Fibroblast of skin of left biceps (primary cell): ENCODE results near the gene LDLRAD2.

Source experiments
- DNase-seq, 2 experiments: peaks; one replicate each; pipeline ENCODE4 v3.0.0-alpha.2; 2013; ENCODE audit warnings: low read depth in 2 of 2

Gene LDLRAD2

DNA sequence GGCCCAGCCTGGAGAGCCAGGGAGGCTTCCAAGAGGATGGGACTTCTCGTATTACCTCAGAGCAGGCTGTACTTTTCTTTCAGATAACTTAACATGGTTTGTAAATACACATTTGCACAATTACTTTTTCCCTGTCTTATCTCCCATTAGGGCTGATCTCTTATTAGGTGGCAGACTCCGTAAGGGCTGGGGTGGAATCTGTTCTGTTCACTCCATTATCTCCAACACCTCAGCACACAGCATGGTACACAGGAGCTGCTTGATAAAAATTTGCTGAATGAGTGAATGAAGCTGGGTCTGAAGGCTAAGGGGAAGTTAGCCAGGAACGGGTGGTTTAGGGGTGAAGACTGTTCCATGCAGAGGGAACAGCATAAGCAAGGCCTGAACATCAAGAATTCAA lies 48.9 kb downstream of the LDLRAD2 start:
- no peak for DNase-seq

DNA sequence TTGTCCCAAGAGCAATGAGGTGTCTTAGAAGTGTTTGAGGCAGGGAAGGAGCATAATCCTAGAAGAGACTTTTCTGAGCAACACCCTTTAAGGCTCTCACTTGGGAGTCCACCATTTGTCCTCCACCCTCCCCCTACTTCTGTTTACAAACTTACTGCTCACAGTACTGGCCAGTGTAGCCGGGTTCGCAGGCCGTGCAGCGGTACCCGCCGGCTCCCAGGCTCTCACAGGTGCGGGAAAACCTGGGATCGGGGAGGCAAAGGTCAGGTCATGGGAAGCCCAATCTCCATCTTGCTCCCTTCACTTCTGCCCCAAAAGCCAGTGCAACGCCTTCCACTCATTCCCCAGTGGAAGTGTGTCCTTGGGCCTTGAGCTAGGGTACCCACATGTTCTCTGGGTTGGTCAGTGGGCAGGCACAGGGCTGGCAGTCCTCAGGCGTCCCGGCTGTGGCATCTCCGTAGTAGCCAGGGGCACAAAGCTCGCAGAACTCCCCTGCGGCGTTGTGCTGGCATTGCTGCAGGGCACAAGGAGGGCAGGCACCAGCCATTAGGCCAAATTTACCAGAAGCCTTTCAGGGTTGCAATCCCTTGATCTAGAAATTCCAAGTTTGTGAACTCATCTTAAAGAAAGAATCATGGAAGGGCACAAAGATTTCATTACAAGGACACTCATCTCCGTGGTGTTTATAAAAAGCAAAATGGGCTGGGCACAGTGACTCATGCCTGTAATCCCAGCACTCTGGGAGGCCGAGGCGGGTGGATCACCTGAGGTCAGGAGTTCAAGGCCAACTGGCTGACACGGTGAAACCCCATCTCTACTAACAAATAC lies 49.8 kb downstream of the LDLRAD2 start:
- DNase-seq: no peak

DNA sequence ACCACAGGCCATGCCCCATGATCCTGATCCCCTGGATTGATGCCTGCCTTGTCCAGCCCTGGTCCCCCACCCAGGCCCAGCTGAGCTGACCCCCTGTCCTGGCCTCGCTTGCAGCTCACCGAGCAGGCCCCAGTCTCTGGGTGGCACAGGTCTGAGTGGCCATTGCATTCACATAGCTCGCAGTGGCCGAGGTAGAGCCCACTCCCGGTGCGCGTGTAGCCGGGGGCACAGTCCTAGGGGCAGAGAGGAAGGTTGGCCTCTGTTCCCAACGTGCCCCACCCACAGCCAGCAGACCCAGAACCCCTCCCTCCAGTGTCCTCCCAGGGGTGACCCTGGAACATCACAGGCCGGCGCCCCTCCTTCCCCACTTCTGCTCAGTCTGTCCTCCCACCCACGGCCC lies 51.9 kb downstream of the LDLRAD2 start:
- DNase-seq: no peak

- DNase-seq: no peak
These were observed 52.7 kb downstream of the LDLRAD2 start for GRCh38 chr1:21864730-21865129.

GRCh38 chr1:21865609-21865942 lies 53.5 kb downstream of the LDLRAD2 start:
- no peak for DNase-seq

GRCh38 chr1:21865943-21866706 lies 54.1 kb downstream of the LDLRAD2 start:
- no peak for DNase-seq

GRCh38 chr1:21866707-21867043 lies 54.6 kb downstream of the LDLRAD2 start:
- no peak for DNase-seq

DNA sequence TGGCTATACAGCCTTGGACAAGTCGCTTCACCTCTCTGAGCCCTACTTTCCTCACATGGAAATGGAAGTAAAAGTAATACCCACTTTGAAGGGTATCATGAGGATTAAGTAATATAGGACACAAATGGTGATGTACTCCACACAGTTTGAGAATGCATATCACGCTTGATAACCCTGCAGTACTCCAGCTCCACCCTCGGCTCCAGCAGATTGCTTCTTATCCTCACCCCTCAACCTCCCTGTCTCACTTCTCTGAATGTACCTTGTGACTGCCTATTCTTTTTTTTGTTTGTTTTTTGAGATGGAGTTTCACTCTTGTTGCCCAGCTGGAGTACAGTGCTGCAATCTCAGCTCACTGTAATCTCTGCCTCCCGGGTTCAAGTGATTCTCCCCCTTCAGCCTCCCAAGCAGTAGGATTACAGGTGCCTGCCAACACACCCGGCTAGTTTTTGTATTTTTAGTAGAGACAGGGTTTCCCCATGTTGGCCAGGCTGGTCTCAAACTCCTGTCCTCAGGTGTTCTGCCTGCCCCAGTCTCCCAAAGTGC lies 55.5 kb downstream of the LDLRAD2 start:
- DNase-seq: no peak

GRCh38 chr1:21868482-21868881 lies 56.4 kb downstream of the LDLRAD2 start:
- DNase-seq: no peak

DNA sequence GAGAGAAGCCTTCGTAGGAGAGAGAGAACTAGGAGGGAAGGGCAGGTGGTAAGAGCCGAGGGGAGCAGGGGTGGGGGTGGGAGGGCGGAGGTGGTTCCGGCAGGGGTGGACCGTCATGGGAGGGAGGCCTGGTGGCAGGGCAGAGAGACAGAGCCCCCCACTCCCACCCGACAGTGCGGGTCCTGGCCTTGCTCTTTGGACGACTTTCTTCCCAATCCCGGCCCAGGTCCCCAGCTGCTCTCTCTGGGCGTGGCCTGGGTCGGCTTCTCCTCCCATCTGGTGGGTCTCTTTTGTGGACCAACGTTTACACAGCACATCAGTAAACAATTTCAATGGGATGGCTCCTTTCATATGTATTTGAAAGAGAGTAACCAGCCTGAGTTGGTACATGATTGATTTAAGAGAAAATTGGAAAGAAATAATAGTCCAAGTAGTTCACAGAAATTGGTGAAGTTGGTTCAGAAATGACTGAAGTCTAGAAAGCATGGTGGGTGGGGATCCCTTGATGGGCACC lies 56.9 kb downstream of the LDLRAD2 start:
- no peak for DNase-seq

DNA sequence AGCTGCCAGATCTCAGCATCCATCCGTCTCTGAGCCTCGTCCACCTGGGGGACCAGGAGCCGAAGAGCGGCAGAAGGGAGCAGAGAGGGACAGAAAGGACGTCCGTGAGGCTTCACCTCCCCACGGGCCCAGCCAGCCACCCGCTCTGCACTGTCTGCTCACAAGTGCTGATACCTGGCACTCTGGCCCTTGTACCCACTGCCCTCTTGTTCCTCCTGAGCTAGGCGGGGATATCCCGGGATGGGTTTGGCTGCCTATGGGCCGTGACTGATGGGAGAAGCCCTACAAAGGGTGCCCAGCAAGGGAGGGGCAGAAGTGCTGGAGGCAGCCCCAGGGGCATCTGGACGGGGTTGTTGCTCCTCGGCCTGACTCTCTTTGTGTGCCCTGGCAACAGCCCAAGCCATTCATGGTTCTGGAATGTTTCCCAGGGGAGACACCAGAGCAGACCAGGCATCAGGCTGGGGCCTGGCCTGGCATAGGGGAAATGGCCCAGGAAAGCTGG lies 57.6 kb downstream of the LDLRAD2 start:
- peak; percentile 38 to 40 for DNase-seq

- DNase-seq: no peak
These were observed 58.5 kb downstream of the LDLRAD2 start for GRCh38 chr1:21870611-21871010.

- DNase-seq: no peak
These were observed 59.9 kb downstream of the LDLRAD2 start for GRCh38 chr1:21871943-21872342.

- no peak for DNase-seq
These were observed 60.5 kb downstream of the LDLRAD2 start for GRCh38 chr1:21872445-21873079.

GRCh38 chr1:21873174-21873573 lies 61.1 kb downstream of the LDLRAD2 start:
- DNase-seq: no peak

- no peak for DNase-seq
These were observed 61.7 kb downstream of the LDLRAD2 start for GRCh38 chr1:21873761-21874160.

- DNase-seq: no peak
These were observed 62.3 kb downstream of the LDLRAD2 start for GRCh38 chr1:21874328-21874727.
